DMS153 treated with DMSO at 0.1 percent for 48 hours (cell line): Measurements from ENCODE around the gene NUDCD2.
"Not testable (repeated sequence)": the region's sequence is repeated elsewhere in the genome, so short reads cannot be mapped to it uniquely, and the experiment has no call there.

Experiments used
- DNase-seq: peaks from one replicate; lab custom pipeline; 2025; ENCODE audit not compliant: unreplicated experiment; lab: John Stamatoyannopoulos, UW

Gene NUDCD2

GRCh38 chr5:163433271-163433670 lies 26.6 kb downstream of the NUDCD2 start:
- DNase-seq, result no peak

DNA sequence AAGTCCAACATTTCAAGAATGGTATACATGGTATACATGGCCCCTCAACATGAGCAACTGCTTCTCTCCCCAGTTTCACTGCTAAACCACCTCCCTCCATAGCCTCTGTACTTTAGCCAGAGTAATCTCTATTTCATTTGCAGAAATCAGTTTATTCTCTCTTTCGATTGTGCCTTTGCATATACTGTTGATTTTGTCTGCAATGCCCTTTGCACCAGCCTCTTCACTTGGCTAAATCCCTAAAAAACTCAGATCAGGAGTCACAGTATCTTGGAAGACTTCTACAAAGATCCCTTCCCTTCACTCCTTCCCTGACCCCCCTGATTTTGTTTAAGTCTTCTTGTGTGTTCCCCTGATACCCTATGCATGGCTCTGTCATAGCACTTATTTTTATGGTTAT lies 27.4 kb downstream of the NUDCD2 start:
- DNase-seq, result no peak

DNA sequence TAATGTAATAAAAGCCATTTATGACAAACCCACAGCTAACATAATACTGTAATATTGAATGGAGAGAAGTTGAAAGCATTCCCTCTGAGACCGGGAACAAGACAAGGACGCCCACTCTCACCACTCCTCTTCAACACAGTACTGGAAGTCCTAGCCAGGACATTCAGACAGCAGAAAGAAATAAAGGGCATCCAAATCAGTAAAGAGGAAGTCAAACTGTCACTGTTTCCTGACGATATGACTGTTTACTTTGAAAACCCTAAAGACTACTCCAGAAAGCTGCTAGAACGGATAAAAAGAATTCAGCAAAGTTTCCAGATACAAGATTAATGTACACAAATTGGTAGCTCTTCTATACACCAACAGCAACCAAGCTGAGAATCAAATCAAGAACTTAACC lies 33.8 kb downstream of the NUDCD2 start:
- not testable (repeated sequence) for DNase-seq

- DNase-seq, result no peak
Observed at GRCh38 chr5:163424836-163425235, 35.1 kb downstream of the NUDCD2 start.

GRCh38 chr5:163415673-163416072 lies 44.2 kb downstream of the NUDCD2 start:
- DNase-seq, result not testable (repeated sequence)

GRCh38 chr5:163410505-163410904 lies 49.4 kb downstream of the NUDCD2 start:
- DNase-seq, result no peak

- no peak for DNase-seq
Observed at GRCh38 chr5:163409384-163409783, 50.5 kb downstream of the NUDCD2 start.

GRCh38 chr5:163408311-163408923 lies 51.5 kb downstream of the NUDCD2 start:
- DNase-seq, result peak; percentile 0

DNA sequence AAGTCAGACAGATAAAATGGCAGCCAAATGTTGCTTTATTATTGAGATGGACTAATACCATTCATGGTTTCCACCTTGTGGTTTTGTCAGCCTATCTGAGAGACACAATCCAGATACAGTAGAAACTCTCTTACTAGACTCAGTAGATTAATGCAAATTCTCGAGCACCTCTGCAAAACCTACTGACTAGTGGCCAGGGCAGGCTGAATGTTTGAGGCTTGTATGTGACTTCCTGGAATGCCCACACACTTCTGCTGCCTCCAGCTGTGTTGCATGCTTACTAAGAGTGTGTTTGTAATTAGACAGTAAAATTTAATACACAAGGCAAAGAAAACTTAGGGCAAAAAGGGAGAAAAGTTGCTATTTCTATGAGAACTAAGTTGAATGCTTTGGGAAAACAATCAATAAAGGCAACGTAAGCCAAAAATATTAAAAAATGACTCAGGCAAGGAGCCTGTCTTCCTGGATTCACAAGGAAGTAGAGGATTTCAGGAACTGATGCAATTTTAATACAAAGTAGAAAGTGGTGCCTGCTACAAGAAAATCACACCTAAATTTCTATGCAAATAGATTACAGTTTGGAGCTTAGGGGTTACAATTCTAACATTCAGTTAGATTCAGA lies 52.8 kb downstream of the NUDCD2 start:
- no peak for DNase-seq

DNA sequence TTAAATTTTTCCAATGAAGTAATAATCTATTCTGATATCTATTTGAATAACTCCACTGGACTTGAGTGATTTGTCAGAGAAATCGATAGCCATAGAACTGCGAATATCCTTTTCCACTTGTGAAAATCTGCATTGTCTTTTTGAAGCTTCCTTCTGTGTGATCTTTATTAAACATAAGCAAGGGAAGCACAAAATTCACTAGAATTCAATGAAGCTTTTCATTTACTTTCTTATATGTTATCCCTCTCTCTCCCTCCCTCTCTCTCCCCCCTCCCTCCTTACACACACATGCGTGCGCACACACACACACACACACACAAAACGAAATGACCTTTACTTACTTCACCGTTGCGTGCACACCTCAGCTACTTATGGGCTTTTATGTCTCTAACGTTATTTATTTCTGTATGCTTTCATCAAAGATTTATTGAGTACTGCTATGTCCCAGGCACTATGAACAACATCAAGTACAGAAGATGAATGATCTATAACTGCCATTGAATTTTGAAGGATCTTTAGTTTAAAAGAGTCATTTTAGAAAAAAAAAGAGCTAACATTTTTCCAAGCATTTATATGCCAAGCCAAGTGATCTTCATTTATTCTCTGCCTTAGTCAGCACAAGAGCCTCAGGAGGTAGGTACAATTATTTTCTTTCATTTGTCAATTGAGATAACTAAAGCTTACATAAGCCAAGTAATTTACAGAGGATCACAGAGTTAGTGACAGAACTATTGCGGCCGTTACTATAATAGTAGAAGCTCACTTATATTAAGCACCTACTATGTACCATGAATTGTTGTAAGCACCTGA lies 55.3 kb downstream of the NUDCD2 start:
- no peak for DNase-seq

GRCh38 chr5:163402007-163402406 lies 57.9 kb downstream of the NUDCD2 start:
- DNase-seq, result no peak

GRCh38 chr5:163401271-163401670 lies 58.6 kb downstream of the NUDCD2 start:
- no peak for DNase-seq

DNA sequence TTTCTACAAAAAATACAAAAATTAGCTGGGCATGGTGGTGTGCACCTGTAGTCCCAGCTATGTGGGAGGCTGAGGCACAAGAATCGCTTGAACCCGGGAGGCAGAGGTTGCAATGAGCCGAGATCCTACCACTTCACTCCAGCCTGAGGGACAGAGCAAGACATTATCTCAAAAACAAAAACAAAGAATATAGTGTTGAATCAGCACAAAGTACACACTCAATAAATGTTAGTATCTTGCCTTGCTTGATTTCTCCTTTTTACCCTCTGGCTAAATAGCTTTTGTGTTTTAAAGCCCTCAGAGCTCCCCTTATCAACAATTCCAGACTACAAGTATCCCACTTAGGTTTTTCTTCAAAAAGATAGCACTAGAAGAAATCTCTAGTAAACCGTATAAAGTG lies 60.0 kb downstream of the NUDCD2 start:
- DNase-seq, result no peak

DNA sequence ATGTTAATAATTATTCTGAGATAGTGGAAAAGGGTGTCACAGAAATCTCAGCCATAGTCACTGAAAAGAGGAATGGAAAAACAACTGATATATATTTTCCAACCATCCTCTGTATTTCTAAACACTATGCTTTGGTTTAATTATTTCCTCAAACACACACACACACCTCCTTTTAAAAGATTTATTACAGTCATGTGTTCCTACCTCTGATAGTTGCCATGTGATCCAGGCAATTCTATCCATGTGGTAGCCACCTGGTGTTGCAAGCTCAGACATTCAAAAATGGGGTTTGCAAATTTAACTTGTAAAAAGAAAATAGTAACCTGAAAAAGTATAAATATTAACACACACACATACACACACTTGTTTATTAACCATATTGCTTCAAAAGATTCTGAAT lies 62.5 kb downstream of the NUDCD2 start:
- no peak for DNase-seq

DNA sequence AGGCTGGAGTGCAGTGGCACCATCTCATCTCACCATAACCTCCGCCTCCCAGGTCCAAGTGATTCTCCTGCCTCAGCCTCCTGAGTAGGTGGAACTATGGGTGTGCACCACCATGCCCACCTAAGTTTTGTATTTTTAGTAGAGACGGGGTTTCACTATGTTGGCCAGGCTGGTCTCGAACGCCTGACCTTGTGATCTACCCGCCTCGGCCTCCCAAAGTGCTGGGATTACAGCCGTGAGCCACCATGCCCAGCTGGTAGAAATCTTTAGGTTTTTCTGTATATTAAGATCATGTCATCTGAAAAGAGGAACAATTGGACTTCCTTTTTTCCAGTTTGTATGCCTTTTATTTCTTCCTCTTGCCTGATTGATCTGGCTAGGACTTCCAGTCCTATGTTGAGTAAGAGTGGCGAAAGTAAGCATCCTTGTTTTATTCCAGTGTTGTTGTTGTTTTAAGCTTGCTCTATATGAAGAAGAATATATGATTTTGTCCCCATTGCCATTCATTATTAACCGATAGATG lies 63.0 kb downstream of the NUDCD2 start:
- DNase-seq, result not testable (repeated sequence)
